ENCODE results near the gene GRIN2C.
A peak's percentile ranks its signal among the peaks of the same experiment; 100 is the strongest.

GRIN2C gene

GRCh38 chr17:74863420-74864296 is 4.0 kb upstream of the GRIN2C start:
- ChIA-PET POLR2A (no interaction called here), CTCF (interaction anchor here (0.9 to 7.7 kb wide), 11 partner anchors 9 to 121 kb away, joined by 3 to 158 read pairs (median 15); partner anchors contain the start of gene FDXR)
- Histone ChIP-seq H3K4me1 (ENCODE audit: control extremely low read depth in 1 of 4, control insufficient read depth in 4 of 4, insufficient read depth in 4 of 4, low read length in 3 of 4) (peaks cover 0 to 28% (median 22%) of the 10 kb centered on the region in 4 experiments), H3K9me3 (ENCODE audit: control extremely low read depth in 1 of 5, control insufficient read depth in 4 of 5, insufficient read depth in 2 of 5, low read depth in 1 of 5, low read length in 4 of 5) (no peaks in the 10 kb centered on the region), H3K27ac (ENCODE audit: insufficient read depth in 1 of 2, low read depth in 1 of 2, low read length in 2 of 2, poor library complexity in 1 of 2, severe bottlenecking in 2 of 2) (no peak overlapping the region), H3K4me3 (ENCODE audit: control insufficient read depth in 1 of 7, extremely low read depth in 1 of 7, insufficient read depth in 4 of 7, low read depth in 2 of 7, low read length in 6 of 7) (no peak overlapping the region), H3K36me3 (ENCODE audit: control insufficient read depth in 4 of 4, insufficient read depth in 4 of 4, low read length in 3 of 4) (peaks cover 0 to 2% (median 0%) of the 10 kb centered on the region in 4 experiments), H3K27me3 (replicated peaks in 2 of 5; ENCODE audit: control insufficient read depth in 4 of 5, insufficient read depth in 5 of 5, low read length in 4 of 5) (peaks cover 0 to 36% (median 18%) of the 10 kb centered on the region in 5 experiments)
- 97% methylated on average over 18 of the region's 25 CpGs for WGBS (ENCODE audit: insufficient coverage)
- DNase-seq = no peak

- no peaks in the 10 kb centered on the region for H3K9me3 ChIP-seq (ENCODE audit: control extremely low read depth in 1 of 5, control insufficient read depth in 4 of 5, insufficient read depth in 2 of 5, low read depth in 1 of 5, low read length in 4 of 5)
- H3K36me3 ChIP-seq (ENCODE audit: control insufficient read depth in 4 of 4, insufficient read depth in 4 of 4, low read length in 3 of 4) = peaks cover 0 to 2% (median 0%) of the 10 kb centered on the region in 4 experiments
- peaks cover 0 to 28% (median 20%) of the 10 kb centered on the region in 4 experiments for H3K4me1 ChIP-seq (ENCODE audit: control extremely low read depth in 1 of 4, control insufficient read depth in 4 of 4, insufficient read depth in 4 of 4, low read length in 3 of 4)
- WGBS (ENCODE audit: insufficient coverage) = 100% methylated on average over 4 of the region's 6 CpGs
- ChIA-PET POLR2A (no interaction called here), CTCF (interaction anchor here (0.8 to 7.7 kb wide), 18 partner anchors 9 to 204 kb away, joined by 3 to 158 read pairs (median 4); partner anchors contain the start of genes FDXR and NAT9)
- H3K27ac ChIP-seq (ENCODE audit: insufficient read depth in 1 of 2, low read depth in 1 of 2, low read length in 2 of 2, poor library complexity in 1 of 2, severe bottlenecking in 2 of 2) = no peak overlapping the region
- no peak overlapping the region for H3K4me3 ChIP-seq (ENCODE audit: control insufficient read depth in 1 of 7, extremely low read depth in 1 of 7, insufficient read depth in 4 of 7, low read depth in 2 of 7, low read length in 6 of 7)
- peaks cover 0 to 43% (median 20%) of the 10 kb centered on the region in 5 experiments for H3K27me3 ChIP-seq (replicated peaks in 2 of 5; ENCODE audit: control insufficient read depth in 4 of 5, insufficient read depth in 5 of 5, low read length in 4 of 5)
- no peak for DNase-seq
Measured at GRCh38 chr17:74862919-74863318, 3.2 kb upstream of the GRIN2C start.

DNA sequence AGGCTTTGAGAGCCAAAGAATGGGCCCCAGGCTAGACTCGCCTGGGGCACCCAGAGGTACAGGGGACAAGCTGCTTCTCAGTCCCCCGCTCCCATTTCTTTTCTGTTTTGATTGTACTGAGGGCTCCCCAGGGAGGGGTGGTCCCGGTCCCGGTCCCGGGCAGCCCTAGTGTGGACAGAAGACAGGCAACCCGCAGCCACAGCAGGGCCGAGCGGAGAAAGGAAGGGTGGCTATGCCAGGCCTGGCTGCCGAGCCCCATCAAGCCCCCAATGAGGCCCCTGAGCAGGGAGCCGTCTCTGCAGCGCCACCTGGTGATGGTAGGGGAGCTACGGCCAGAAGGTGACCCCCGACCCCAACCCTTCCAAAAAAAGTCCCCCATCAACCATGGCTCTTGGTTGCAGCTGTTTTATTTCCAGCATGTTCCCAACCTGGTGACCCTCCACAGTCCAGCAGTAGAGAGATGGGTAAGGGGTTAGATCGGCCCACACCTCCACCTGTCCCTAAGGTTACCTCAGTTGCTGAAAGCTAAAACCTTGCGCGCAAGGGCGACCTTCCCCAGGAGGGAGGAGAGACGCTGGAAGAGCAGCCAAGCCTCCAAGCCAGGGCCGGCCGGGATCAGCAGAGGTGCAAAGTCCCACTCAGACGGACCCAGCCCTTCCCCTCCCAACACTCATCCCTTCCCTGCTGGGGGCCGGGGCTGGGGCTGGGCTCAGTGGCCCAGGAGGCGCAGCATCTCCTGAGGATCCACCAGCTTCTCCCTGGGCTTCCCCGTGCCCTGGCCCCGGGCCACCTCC is 2.6 kb upstream of the GRIN2C start:
- no peaks in the 10 kb centered on the region for H3K9me3 ChIP-seq (ENCODE audit: control extremely low read depth in 1 of 5, control insufficient read depth in 4 of 5, insufficient read depth in 2 of 5, low read depth in 1 of 5, low read length in 4 of 5)
- peak; percentile 63 to 84 (median 77) for DNase-seq
- peaks cover 0 to 2% (median 0%) of the 10 kb centered on the region in 4 experiments for H3K36me3 ChIP-seq (ENCODE audit: control insufficient read depth in 4 of 4, insufficient read depth in 4 of 4, low read length in 3 of 4)
- WGBS (ENCODE audit: insufficient coverage) = 49% methylated on average over 16 of the region's 25 CpGs
- CTCF ChIA-PET = interaction anchor here (0.8 to 7.7 kb wide), 25 partner anchors 9 to 205 kb away, joined by 3 to 158 read pairs (median 4); partner anchors contain the start of genes NAT9 and RAB37
- H3K27me3 ChIP-seq (replicated peaks in 2 of 5; ENCODE audit: control insufficient read depth in 4 of 5, insufficient read depth in 5 of 5, low read length in 4 of 5) = peaks cover 0 to 50% (median 22%) of the 10 kb centered on the region in 5 experiments
- H3K27ac ChIP-seq (ENCODE audit: insufficient read depth in 1 of 2, low read depth in 1 of 2, low read length in 2 of 2, poor library complexity in 1 of 2, severe bottlenecking in 2 of 2) = no peak overlapping the region
- H3K4me3 ChIP-seq (ENCODE audit: control insufficient read depth in 1 of 7, extremely low read depth in 1 of 7, insufficient read depth in 4 of 7, low read depth in 2 of 7, low read length in 6 of 7) = peak overlapping the region in 2 of 7 experiments; percentile 25 to 55
- peaks cover 0 to 28% (median 20%) of the 10 kb centered on the region in 4 experiments for H3K4me1 ChIP-seq (ENCODE audit: control extremely low read depth in 1 of 4, control insufficient read depth in 4 of 4, insufficient read depth in 4 of 4, low read length in 3 of 4)
- POLR2A ChIA-PET = no interaction called here

GRCh38 chr17:74861662-74862107 is 2.0 kb upstream of the GRIN2C start:
- POLR2A ChIA-PET = no interaction called here
- 3% methylated on average over 35 of the region's 36 CpGs for WGBS (ENCODE audit: insufficient coverage)
- CTCF ChIA-PET = interaction anchor here (0.9 to 7.7 kb wide), 23 partner anchors 8 to 204 kb away, joined by 3 to 158 read pairs (median 4); partner anchors contain the start of genes NAT9 and RAB37
- no peak for DNase-seq
- H3K27ac ChIP-seq (ENCODE audit: insufficient read depth in 1 of 2, low read depth in 1 of 2, low read length in 2 of 2, poor library complexity in 1 of 2, severe bottlenecking in 2 of 2) = no peak overlapping the region
- H3K4me3 ChIP-seq (ENCODE audit: control insufficient read depth in 1 of 7, extremely low read depth in 1 of 7, insufficient read depth in 4 of 7, low read depth in 2 of 7, low read length in 6 of 7) = peak overlapping the region in 2 of 7 experiments; percentile 25 to 55
- H3K27me3 ChIP-seq (replicated peaks in 2 of 5; ENCODE audit: control insufficient read depth in 4 of 5, insufficient read depth in 5 of 5, low read length in 4 of 5) = peaks cover 0 to 56% (median 25%) of the 10 kb centered on the region in 5 experiments
- H3K9me3 ChIP-seq (ENCODE audit: control extremely low read depth in 1 of 5, control insufficient read depth in 4 of 5, insufficient read depth in 2 of 5, low read depth in 1 of 5, low read length in 4 of 5) = no peaks in the 10 kb centered on the region
- H3K36me3 ChIP-seq (ENCODE audit: control insufficient read depth in 4 of 4, insufficient read depth in 4 of 4, low read length in 3 of 4) = peaks cover 0 to 2% (median 0%) of the 10 kb centered on the region in 4 experiments
- H3K4me1 ChIP-seq (ENCODE audit: control extremely low read depth in 1 of 4, control insufficient read depth in 4 of 4, insufficient read depth in 4 of 4, low read length in 3 of 4) = peaks cover 0 to 28% (median 20%) of the 10 kb centered on the region in 4 experiments

- H3K27me3 ChIP-seq (replicated peaks in 2 of 5; ENCODE audit: control insufficient read depth in 4 of 5, insufficient read depth in 5 of 5, low read length in 4 of 5) = peaks cover 0 to 59% (median 25%) of the 10 kb centered on the region in 5 experiments
- DNase-seq = no peak
- 1% methylated on average over 74 of the region's 96 CpGs for WGBS (ENCODE audit: insufficient coverage)
- H3K4me3 ChIP-seq (ENCODE audit: control insufficient read depth in 1 of 7, extremely low read depth in 1 of 7, insufficient read depth in 4 of 7, low read depth in 2 of 7, low read length in 6 of 7) = peak overlapping the region in 3 of 7 experiments; percentile 28 to 36 (median 36)
- CTCF ChIA-PET = interaction anchor here (0.9 to 7.7 kb wide), 13 partner anchors 10 to 125 kb away, joined by 3 to 158 read pairs (median 5); partner anchors contain the start of gene RAB37
- POLR2A ChIA-PET = no interaction called here
- H3K36me3 ChIP-seq (ENCODE audit: control insufficient read depth in 4 of 4, insufficient read depth in 4 of 4, low read length in 3 of 4) = peaks cover 0 to 2% (median 0%) of the 10 kb centered on the region in 4 experiments
- H3K27ac ChIP-seq (ENCODE audit: insufficient read depth in 1 of 2, low read depth in 1 of 2, low read length in 2 of 2, poor library complexity in 1 of 2, severe bottlenecking in 2 of 2) = no peak overlapping the region
- peaks cover 0 to 28% (median 20%) of the 10 kb centered on the region in 4 experiments for H3K4me1 ChIP-seq (ENCODE audit: control extremely low read depth in 1 of 4, control insufficient read depth in 4 of 4, insufficient read depth in 4 of 4, low read length in 3 of 4)
- no peaks in the 10 kb centered on the region for H3K9me3 ChIP-seq (ENCODE audit: control extremely low read depth in 1 of 5, control insufficient read depth in 4 of 5, insufficient read depth in 2 of 5, low read depth in 1 of 5, low read length in 4 of 5)
Measured at GRCh38 chr17:74860872-74861661, 1.4 kb upstream of the GRIN2C start.

GRCh38 chr17:74860229-74860871 is 665 bp upstream of the GRIN2C start:
- peak in 1 of 3 donors; percentile 17 for DNase-seq
- Histone ChIP-seq H3K27ac (ENCODE audit: insufficient read depth in 1 of 2, low read depth in 1 of 2, low read length in 2 of 2, poor library complexity in 1 of 2, severe bottlenecking in 2 of 2) (no peak overlapping the region), H3K36me3 (ENCODE audit: control insufficient read depth in 4 of 4, insufficient read depth in 4 of 4, low read length in 3 of 4) (peaks cover 0 to 2% (median 0%) of the 10 kb centered on the region in 4 experiments), H3K27me3 (replicated peaks in 2 of 5; ENCODE audit: control insufficient read depth in 4 of 5, insufficient read depth in 5 of 5, low read length in 4 of 5) (peaks cover 0 to 65% (median 25%) of the 10 kb centered on the region in 5 experiments), H3K4me3 (ENCODE audit: control insufficient read depth in 1 of 7, extremely low read depth in 1 of 7, insufficient read depth in 4 of 7, low read depth in 2 of 7, low read length in 6 of 7) (peak overlapping the region in 4 of 7 experiments; percentile 19 to 36 (median 24)), H3K4me1 (ENCODE audit: control extremely low read depth in 1 of 4, control insufficient read depth in 4 of 4, insufficient read depth in 4 of 4, low read length in 3 of 4) (peaks cover 0 to 28% (median 20%) of the 10 kb centered on the region in 4 experiments), H3K9me3 (ENCODE audit: control extremely low read depth in 1 of 5, control insufficient read depth in 4 of 5, insufficient read depth in 2 of 5, low read depth in 1 of 5, low read length in 4 of 5) (no peaks in the 10 kb centered on the region)
- ChIA-PET CTCF (interaction anchor here (1.0 to 7.7 kb wide), 4 partner anchors 10 to 67 kb away, joined by 3 to 158 read pairs (median 10); no protein-coding TSS in a partner anchor), POLR2A (no interaction called here)
- 5% methylated on average over 34 of the region's 44 CpGs for WGBS (ENCODE audit: insufficient coverage)

All from common myeloid progenitor, CD34-positive (primary cell).